ENCODE results near the gene C4BPA.

GRCh38 chr1:207145401-207146058 is 41.5 kb downstream of the C4BPA start:
- TF ChIP-seq CTCF (IDR thresholded peaks at IDR 0.05; ENCODE audit: low read length) (no peak), EZH2 (IDR thresholded peaks at IDR 0.05; ENCODE audit: borderline replicate concordance, low read length) (no peak)
